Sigmoid colon (tissue), 7 donors: ENCODE results near the gene TFE3. TPM values are rescaled to one million over a fixed set of nuclear protein-coding genes. Genes with fewer than 3 reads are reported as not detected.

Source experiments
- DNase-seq: peaks from one replicate; pipeline ENCODE4 v3.0.0-alpha.2; 2019
- H3K27ac ChIP-seq, 4 donors: fragments of 200-600 bp; sonication (generic); one replicate each; pipeline ENCODE4 v1.5.1; 2016 to 2019; ENCODE audit warnings: mild to moderate bottlenecking in 1 of 4
- H3K27me3 ChIP-seq, 3 donors: fragments of 200-600 bp; sonication (generic); one replicate each; pipeline ENCODE4 v1.5.1; 2019; ENCODE audit warnings: mild to moderate bottlenecking in 1 of 3
- H3K36me3 ChIP-seq, 4 donors: fragments of 200-600 bp; sonication (generic); one replicate each; pipeline ENCODE4 v1.5.1; 2016 to 2019
- H3K4me1 ChIP-seq, 4 donors: fragments of 200-600 bp; sonication (generic); one replicate each; pipeline ENCODE4 v1.5.1; 2017 to 2019
- H3K4me3 ChIP-seq, 4 donors: fragments of 200-600 bp; sonication (generic); one replicate each; pipeline ENCODE4 v1.5.1; 2017 to 2019; ENCODE audit warnings: mild to moderate bottlenecking in 2 of 4, moderate library complexity in 1 of 4
- H3K9me3 ChIP-seq, 4 donors: fragments of 200-600 bp in 3 of 4; sonication (generic) in 3 of 4; one replicate each; pipeline versions ENCODE4 v1.5.1 to v1.6.1; 2013 to 2019
- EP300 ChIP-seq, 4 donors: sonication (generic); formaldehyde crosslinking; IDR thresholded peaks; one replicate each; pipeline ENCODE4 v1.6.1; 2017; ENCODE audit warnings: antibody characterized with exemption in 4 of 4
- POLR2A ChIP-seq, 2 donors: fragments of 450-650 bp; IDR thresholded peaks; one replicate each; pipeline ENCODE4 v1.6.1; 2016; ENCODE audit warnings: antibody characterized with exemption in 2 of 2, mild to moderate bottlenecking in 2 of 2, moderate library complexity in 2 of 2
- POLR2AphosphoS5 ChIP-seq, 4 donors: sonication (generic); formaldehyde crosslinking; IDR thresholded peaks; one replicate each; pipeline ENCODE4 v1.6.1; 2017; ENCODE audit warnings: antibody characterized with exemption in 4 of 4
- WGBS, 2 donors: extraction: QIAGEN DNeasy Blood & Tissue Kit; methylation state at CpG; one replicate each; pipeline ENCODE4 v1.1.7; 2013; 5-methylcytosine and 5-hydroxymethylcytosine counted together
- intact Hi-C: fragments of 100-400 bp; cut with DNase I; formaldehyde crosslinking; loops from one replicate; pipeline ENCODE4 v1.15.1; 2023
- polyA plus RNA-seq, 3 donors: library from polyadenylated mRNA; stranded (reverse); fragments of 200-250 nt; gene quantifications; one replicate each; pipeline ENCODE4 v1.2.3, GENCODE V29; 2013
- total RNA-seq, 4 donors: library from RNA; depleted of rRNA; stranded (reverse); fragments of >200 nt; gene quantifications; one replicate each; pipeline ENCODE4 v1.1.0, GENCODE V29; 2016
- TF ChIP-seq, protein P1 (sequence below), 4 experiments: fragments of 450-650 bp in 3 of 4; fragments of 200-600 bp in 1 of 4; IDR thresholded peaks; one replicate each; pipeline ENCODE4 v1.5.1; 2016 to 2019; ENCODE audit warnings: antibody characterized with exemption in 4 of 4, mild to moderate bottlenecking in 3 of 4, moderate library complexity in 2 of 4
- donor health status: healthy with polysubstance abuse.
- donor health status: Bipolar disorder and iron deficiency.
- donor health status: healthy.

TFE3 gene
- total and polyA plus RNA-seq, 7 donors = 21.0 to 69.8 (median 38.3) TPM

DNA sequence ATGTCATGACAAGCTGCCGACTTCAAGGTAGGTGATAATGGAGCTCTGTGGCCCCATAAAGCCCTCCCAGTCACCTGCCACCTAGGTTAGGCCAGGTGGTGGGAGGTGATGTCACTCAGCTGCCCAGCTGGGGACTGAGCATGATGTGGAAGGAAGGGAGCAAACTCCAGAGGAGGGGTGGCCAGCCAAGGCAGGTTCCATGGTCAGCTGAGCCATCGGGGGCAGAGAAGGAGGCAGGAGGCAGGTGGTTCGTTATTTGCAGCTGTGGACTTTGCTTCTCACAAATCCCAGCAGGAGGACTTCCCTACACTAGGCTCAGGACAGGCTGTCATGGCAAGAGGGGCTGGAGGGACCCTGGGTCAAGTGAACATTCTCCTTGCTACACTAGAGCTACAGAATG lies 17.8 kb upstream of the TFE3 start:
- no peaks in the 10 kb centered on the region for H3K27me3 ChIP-seq
- H3K4me1 ChIP-seq = no peaks in the 10 kb centered on the region
- TF ChIP-seq POLR2AphosphoS5 (IDR thresholded peaks at IDR 0.05) = no peak
- no peak for TF ChIP-seq EP300 (IDR thresholded peaks at IDR 0.05)
- TF ChIP-seq, protein P1, sequence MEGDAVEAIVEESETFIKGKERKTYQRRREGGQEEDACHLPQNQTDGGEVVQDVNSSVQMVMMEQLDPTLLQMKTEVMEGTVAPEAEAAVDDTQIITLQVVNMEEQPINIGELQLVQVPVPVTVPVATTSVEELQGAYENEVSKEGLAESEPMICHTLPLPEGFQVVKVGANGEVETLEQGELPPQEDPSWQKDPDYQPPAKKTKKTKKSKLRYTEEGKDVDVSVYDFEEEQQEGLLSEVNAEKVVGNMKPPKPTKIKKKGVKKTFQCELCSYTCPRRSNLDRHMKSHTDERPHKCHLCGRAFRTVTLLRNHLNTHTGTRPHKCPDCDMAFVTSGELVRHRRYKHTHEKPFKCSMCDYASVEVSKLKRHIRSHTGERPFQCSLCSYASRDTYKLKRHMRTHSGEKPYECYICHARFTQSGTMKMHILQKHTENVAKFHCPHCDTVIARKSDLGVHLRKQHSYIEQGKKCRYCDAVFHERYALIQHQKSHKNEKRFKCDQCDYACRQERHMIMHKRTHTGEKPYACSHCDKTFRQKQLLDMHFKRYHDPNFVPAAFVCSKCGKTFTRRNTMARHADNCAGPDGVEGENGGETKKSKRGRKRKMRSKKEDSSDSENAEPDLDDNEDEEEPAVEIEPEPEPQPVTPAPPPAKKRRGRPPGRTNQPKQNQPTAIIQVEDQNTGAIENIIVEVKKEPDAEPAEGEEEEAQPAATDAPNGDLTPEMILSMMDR (IDR thresholded peaks at IDR 0.05) = no peak
- no peak for TF ChIP-seq POLR2A (IDR thresholded peaks at IDR 0.05)
- 31 to 69% methylated on average over 3 of the region's 3 CpGs for WGBS, 2 donors
- H3K27ac ChIP-seq = no peak overlapping the region
- no peaks in the 10 kb centered on the region for H3K9me3 ChIP-seq
- no peaks in the 10 kb centered on the region for H3K36me3 ChIP-seq
- intact Hi-C loops = loop anchor here (10.0 kb wide), 1 partner anchor 64 kb away; the partner anchor contains the start of gene GPKOW
- DNase-seq = no peak
- no peak overlapping the region for H3K4me3 ChIP-seq

DNA sequence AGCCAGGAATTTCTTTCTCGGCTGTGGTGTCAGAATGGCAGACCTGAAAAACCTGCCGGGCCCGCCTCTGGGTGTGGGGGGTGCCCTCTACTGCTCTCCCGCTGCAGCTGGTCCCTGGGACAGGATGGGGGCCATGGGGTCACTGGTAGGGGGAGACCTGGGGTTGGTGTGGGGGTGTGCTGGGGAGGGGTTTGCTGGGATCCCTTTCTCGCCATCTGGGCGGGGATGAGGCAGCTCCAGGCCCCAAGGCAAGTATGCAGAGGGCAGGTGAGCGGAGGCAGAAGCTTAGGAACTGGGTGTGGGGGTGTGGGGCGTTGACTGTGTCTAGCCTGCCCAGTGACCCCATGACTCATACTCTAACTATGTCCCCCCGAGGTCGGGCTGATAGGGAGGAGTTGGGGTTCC lies 16.5 kb upstream of the TFE3 start:
- TF ChIP-seq, protein P1 (IDR thresholded peaks at IDR 0.05) = no peak
- TF ChIP-seq POLR2A (IDR thresholded peaks at IDR 0.05) = no peak
- no peak for TF ChIP-seq EP300 (IDR thresholded peaks at IDR 0.05)
- no peak for TF ChIP-seq POLR2AphosphoS5 (IDR thresholded peaks at IDR 0.05)
- Histone ChIP-seq H3K9me3 (no peaks in the 10 kb centered on the region), H3K4me3 (no peak overlapping the region), H3K36me3 (no peaks in the 10 kb centered on the region), H3K27ac (no peak overlapping the region), H3K27me3 (no peaks in the 10 kb centered on the region), H3K4me1 (no peaks in the 10 kb centered on the region)
- WGBS, 2 donors = 18 to 65% methylated on average over 10 of the region's 10 CpGs
- intact Hi-C loops = loop anchor here (10.0 kb wide), 1 partner anchor 65 kb away; the partner anchor contains the start of gene GPKOW
- no peak for DNase-seq

DNA sequence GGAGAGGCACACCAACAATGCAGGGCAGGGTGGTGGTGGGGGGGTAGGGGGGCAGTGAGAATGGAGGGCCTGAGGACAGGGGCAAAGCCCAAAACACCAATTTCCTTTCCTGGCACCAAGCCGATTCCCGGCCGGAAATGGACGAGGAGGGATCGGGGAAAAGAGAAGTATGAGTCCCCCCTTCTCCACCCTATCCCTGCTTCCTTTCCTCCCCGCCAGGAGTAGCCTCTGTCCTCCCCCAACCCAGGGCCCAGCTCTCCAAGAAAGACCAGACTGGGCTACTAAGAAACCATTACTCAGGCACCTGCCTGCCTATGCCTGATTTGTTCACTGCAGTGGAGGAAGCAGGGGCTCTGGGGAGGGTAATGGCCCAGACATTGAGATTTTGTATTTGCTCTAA lies 16.0 kb upstream of the TFE3 start:
- TF ChIP-seq POLR2A (IDR thresholded peaks at IDR 0.05) = no peak
- TF ChIP-seq, protein P1 (IDR thresholded peaks at IDR 0.05) = no peak
- no peak for TF ChIP-seq POLR2AphosphoS5 (IDR thresholded peaks at IDR 0.05)
- no peak for TF ChIP-seq EP300 (IDR thresholded peaks at IDR 0.05)
- H3K9me3 ChIP-seq = no peaks in the 10 kb centered on the region
- peaks cover 0 to 4% (median 0%) of the 10 kb centered on the region in 4 donors for H3K4me1 ChIP-seq
- H3K27me3 ChIP-seq = no peaks in the 10 kb centered on the region
- intact Hi-C loops = no loop called here
- DNase-seq = no peak
- H3K4me3 ChIP-seq = no peak overlapping the region
- WGBS, 2 donors = 26 to 49% methylated on average over 6 of the region's 6 CpGs
- no peaks in the 10 kb centered on the region for H3K36me3 ChIP-seq
- H3K27ac ChIP-seq = peak overlapping the region in 1 of 4 donors; percentile 12

DNA sequence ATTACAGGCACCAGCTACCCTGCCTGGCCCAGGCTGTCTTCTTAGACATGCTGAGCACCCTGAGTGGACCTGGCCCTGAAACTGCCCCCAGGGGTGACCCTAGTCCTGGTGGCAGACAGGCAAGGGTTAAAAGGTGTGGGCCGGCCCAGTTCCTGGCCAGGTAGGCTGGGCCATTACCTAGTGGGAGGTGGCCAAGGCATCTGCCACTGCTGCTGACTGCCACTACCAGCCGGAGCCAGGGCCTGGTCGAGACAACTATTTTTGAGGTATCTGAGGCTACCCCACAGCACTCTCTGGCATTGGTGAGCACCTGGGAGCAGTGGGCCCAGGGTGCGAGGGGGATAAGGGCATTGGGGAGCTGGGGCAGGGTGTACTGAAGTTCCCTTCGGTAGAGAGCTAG lies 15.6 kb upstream of the TFE3 start, which contains the start of gene CCDC120:
Gene CCDC120 (plus strand): TSS at position 206 of the 400 bp plus-strand sequence. CDS start 3,043 bp downstream, outside the sequence.
- no peak for DNase-seq
- Histone ChIP-seq H3K4me1 (peaks cover 0 to 8% (median 0%) of the 10 kb centered on the region in 4 donors), H3K4me3 (no peak within 1 kb of the TSS), H3K27ac (peak within 1 kb of the TSS in 1 of 4 donors; percentile 12), H3K9me3 (no peaks in the 10 kb centered on the region), H3K27me3 (no peaks in the 10 kb centered on the region), H3K36me3 (no peaks in the 10 kb centered on the region)
- WGBS, 2 donors = 18 to 60% methylated on average over 5 of the region's 5 CpGs
- intact Hi-C loops = no loop called here
- TF ChIP-seq, protein P1 (IDR thresholded peaks at IDR 0.05) = no peak
- TF ChIP-seq POLR2AphosphoS5 (IDR thresholded peaks at IDR 0.05) (no peak), EP300 (IDR thresholded peaks at IDR 0.05) (no peak)
